Kidney (tissue), 14 donors: Measurements from ENCODE around the gene RGP1. TPM values are rescaled to one million over a fixed set of nuclear protein-coding genes. Genes with fewer than 3 reads are reported as not detected.

Experiments used
- DNase-seq, 5 donors: peaks; one replicate each; pipeline ENCODE4 v3.0.0-alpha.2; 2013 to 2020
- FAIRE-seq: peaks from 2 replicates; lab custom pipeline; 2012; peaks lifted over from hg19 to GRCh38; lab: Jason Lieb, UNC
- H3K27ac ChIP-seq, 2 donors: one replicate each; pipeline ENCODE4 v1.7.0; 2013; ENCODE audit warnings: low read depth in 2 of 2, low read length in 2 of 2, inconsistent platforms in 1 of 2
- H3K27me3 ChIP-seq: one replicate; pipeline ENCODE4 v1.7.1; 2013; ENCODE audit warnings: low read length, inconsistent platforms; ENCODE audit not compliant: control insufficient read depth, insufficient read depth
- H3K36me3 ChIP-seq, 3 donors: one replicate each; pipeline versions ENCODE4 v1.7.0 to v1.7.1; 2013; ENCODE audit warnings: low read length in 3 of 3, control low read depth in 1 of 3, inconsistent platforms in 1 of 3; ENCODE audit not compliant: insufficient read depth in 3 of 3, control insufficient read depth in 2 of 3
- H3K4me1 ChIP-seq, 3 donors: one replicate each; pipeline versions ENCODE4 v1.7.0 to v1.7.1; 2013; ENCODE audit warnings: low read length in 3 of 3, inconsistent platforms in 1 of 3, low read depth in 1 of 3; ENCODE audit not compliant: control insufficient read depth in 2 of 3, insufficient read depth in 2 of 3
- H3K4me3 ChIP-seq, 3 donors: one replicate each; pipeline versions ENCODE4 v1.7.0 to v1.8.1; 2013; ENCODE audit warnings: low read length in 3 of 3, control low read depth in 1 of 3, inconsistent platforms in 1 of 3
- H3K9ac ChIP-seq, 3 donors: one replicate each; pipeline versions ENCODE4 v1.7.0 to v1.7.1; 2013; ENCODE audit warnings: low read length in 3 of 3, control low read depth in 1 of 3, inconsistent platforms in 1 of 3
- H3K9me3 ChIP-seq, 3 donors: one replicate each; pipeline versions ENCODE4 v1.7.0 to v1.7.1; 2013; ENCODE audit warnings: low read length in 3 of 3, control low read depth in 1 of 3, inconsistent platforms in 1 of 3; ENCODE audit not compliant: control insufficient read depth in 2 of 3, insufficient read depth in 1 of 3
- CTCF ChIP-seq: IDR thresholded peaks from 3 replicates; pipeline ENCODE4 v1.5.1; 2012; ENCODE audit warnings: mild to moderate bottlenecking, moderate library complexity, borderline replicate concordance; ENCODE audit not compliant: insufficient read depth; ENCODE audit errors: extremely low read depth
- intact Hi-C: fragments of 100-400 bp; cut with DNase I; formaldehyde crosslinking; loops from one replicate; pipeline ENCODE4 v1.11.1; 2022
- polyA plus RNA-seq: library from polyadenylated mRNA; stranded (reverse); fragments of 350-450 nt; fragmentation: Illumina TruSeq; extraction: RNeasy Lipid Tissue Mini Kit (QIAGEN cat#74804); gene quantifications from one replicate; pipeline ENCODE4 v1.2.3, GENCODE V29; 2014; ENCODE audit warnings: low read depth, low replicate concordance; ENCODE audit not compliant: insufficient read depth
- total RNA-seq: library from RNA; stranded (reverse); fragmentation: NEBNext Ultra II Directional; extraction: Animal tissue kit (Norgen Biotek cat#: 25700); gene quantifications from one replicate; pipeline ENCODE4 v1.2.1, GENCODE V29; 2021
- donor health status: control.
- donor health status: control.
- donor health status: control.
- donor health status: control.
- donor health status: control.
- donor health status: DM: yes; HTN: yes; CAD: no.
- donor health status: Normal renal cell carcinoma (clear cell type).

RGP1 gene
- total and polyA plus RNA-seq, 2 donors from 2014 or later = 11.0 to 39.2 TPM

- H3K4me3 ChIP-seq = no peak overlapping the region
- no peaks in the 10 kb centered on the region for H3K27me3 ChIP-seq
- no peaks in the 10 kb centered on the region for H3K36me3 ChIP-seq
- H3K4me1 ChIP-seq = peaks cover 0 to 9% (median 3%) of the 10 kb centered on the region in 3 donors
- DNase-seq (no peak), FAIRE-seq (no peak)
- no peak for TF ChIP-seq CTCF
- no peaks in the 10 kb centered on the region for H3K9me3 ChIP-seq
- intact Hi-C loops = loop anchor here (5.0 kb wide), 1 partner anchor 89 kb away; no protein-coding TSS in a partner anchor
- H3K9ac ChIP-seq = no peak overlapping the region
- no peak overlapping the region for H3K27ac ChIP-seq
Observed at GRCh38 chr9:35792826-35793225, 43.7 kb downstream of the RGP1 start.

DNA sequence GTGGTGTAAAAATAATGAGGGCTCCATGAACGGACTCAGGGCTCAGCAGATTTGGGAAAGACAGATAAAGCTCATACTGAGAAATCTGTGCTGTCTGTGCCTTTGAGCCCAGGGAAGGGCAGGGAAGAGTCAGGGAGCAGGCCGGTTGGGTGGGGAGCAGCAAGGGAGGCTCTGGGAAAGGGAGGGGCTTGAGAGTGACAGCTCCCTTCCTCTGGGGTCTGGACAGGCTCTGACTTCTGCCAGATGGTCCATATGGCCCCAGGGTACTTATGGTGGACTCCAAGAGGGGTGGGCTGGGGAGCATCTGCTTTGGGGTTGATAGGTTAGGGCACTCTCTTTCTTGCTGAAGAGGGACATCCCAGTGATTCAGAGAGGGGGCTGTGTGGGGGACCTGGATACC is 44.4 kb downstream of the RGP1 start:
- intact Hi-C loops = loop anchor here (5.0 kb wide), 1 partner anchor 89 kb away; no protein-coding TSS in a partner anchor
- Histone ChIP-seq H3K9ac (no peak overlapping the region), H3K4me3 (no peak overlapping the region), H3K36me3 (no peaks in the 10 kb centered on the region), H3K27ac (no peak overlapping the region), H3K9me3 (no peaks in the 10 kb centered on the region), H3K27me3 (no peaks in the 10 kb centered on the region), H3K4me1 (peaks cover 0 to 9% (median 3%) of the 10 kb centered on the region in 3 donors)
- FAIRE-seq (no peak), DNase-seq (no peak)
- no peak for TF ChIP-seq CTCF

GRCh38 chr9:35795695-35796094 is 46.6 kb downstream of the RGP1 start:
- Histone ChIP-seq H3K36me3 (no peaks in the 10 kb centered on the region), H3K27me3 (no peaks in the 10 kb centered on the region), H3K4me1 (peaks cover 0 to 5% (median 0%) of the 10 kb centered on the region in 3 donors), H3K4me3 (no peak overlapping the region), H3K9me3 (no peaks in the 10 kb centered on the region), H3K27ac (no peak overlapping the region), H3K9ac (no peak overlapping the region)
- intact Hi-C loops = no loop called here
- FAIRE-seq (no peak), DNase-seq (no peak)
- TF ChIP-seq CTCF = no peak
